Measurements from ENCODE around the gene PREX1. TPM values are rescaled to one million over a fixed set of nuclear protein-coding genes. Genes with fewer than 3 reads are reported as not detected.

The PREX1 gene, protein sequence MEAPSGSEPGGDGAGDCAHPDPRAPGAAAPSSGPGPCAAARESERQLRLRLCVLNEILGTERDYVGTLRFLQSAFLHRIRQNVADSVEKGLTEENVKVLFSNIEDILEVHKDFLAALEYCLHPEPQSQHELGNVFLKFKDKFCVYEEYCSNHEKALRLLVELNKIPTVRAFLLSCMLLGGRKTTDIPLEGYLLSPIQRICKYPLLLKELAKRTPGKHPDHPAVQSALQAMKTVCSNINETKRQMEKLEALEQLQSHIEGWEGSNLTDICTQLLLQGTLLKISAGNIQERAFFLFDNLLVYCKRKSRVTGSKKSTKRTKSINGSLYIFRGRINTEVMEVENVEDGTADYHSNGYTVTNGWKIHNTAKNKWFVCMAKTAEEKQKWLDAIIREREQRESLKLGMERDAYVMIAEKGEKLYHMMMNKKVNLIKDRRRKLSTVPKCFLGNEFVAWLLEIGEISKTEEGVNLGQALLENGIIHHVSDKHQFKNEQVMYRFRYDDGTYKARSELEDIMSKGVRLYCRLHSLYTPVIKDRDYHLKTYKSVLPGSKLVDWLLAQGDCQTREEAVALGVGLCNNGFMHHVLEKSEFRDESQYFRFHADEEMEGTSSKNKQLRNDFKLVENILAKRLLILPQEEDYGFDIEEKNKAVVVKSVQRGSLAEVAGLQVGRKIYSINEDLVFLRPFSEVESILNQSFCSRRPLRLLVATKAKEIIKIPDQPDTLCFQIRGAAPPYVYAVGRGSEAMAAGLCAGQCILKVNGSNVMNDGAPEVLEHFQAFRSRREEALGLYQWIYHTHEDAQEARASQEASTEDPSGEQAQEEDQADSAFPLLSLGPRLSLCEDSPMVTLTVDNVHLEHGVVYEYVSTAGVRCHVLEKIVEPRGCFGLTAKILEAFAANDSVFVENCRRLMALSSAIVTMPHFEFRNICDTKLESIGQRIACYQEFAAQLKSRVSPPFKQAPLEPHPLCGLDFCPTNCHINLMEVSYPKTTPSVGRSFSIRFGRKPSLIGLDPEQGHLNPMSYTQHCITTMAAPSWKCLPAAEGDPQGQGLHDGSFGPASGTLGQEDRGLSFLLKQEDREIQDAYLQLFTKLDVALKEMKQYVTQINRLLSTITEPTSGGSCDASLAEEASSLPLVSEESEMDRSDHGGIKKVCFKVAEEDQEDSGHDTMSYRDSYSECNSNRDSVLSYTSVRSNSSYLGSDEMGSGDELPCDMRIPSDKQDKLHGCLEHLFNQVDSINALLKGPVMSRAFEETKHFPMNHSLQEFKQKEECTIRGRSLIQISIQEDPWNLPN (N-terminal part only)
- 75.0 and 102 TPM in 2 replicates for total RNA-seq

DNA sequence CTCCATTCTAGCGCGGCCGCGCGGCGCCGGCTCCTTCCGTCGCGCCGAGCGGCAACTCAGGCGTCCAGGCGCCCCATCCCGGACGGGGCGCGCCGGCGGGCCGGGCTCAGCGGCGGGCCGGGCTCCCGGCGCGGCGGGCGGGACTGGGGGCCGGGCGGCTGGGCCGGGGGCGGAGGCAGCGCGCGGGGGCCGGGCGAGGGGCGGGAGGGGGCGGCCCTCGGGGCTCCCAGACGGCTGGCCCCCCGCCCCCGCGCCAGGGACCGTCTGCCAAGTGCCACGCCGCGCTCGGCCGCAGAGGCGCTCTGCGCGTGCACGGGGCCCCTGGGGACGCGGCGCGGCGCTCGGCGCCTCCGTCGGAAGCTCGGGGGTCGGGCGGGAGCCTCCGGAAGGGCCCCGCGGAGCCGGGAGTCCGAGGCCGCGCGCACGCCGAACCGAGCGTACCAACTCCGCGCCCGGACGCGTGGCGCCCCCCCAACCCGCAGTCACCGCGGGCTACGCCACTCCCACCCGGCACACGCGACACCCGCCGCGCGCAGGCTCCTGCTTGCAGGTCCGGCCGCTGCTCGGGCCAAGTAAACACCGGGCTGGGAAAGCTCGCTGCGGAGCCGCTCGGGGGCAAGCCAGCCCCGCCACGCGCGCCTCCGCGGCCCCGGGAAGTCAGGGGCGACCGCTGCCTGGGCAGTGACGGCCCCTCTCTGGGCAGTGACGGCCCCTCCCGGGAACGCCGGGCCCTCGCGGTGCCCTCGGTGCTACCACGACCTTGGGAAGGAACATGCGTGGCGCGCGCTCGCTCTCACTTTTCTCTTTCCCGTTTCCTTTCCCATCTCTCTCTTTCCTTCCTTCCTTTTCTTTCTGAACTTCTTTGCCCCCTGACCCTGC lies at the start of gene PREX1:
Gene PREX1 (minus strand): TSS at position 145 of the 879 bp plus-strand sequence. CDS start 139 bp downstream, at position 6.

Other genes starting within 250 kb of the PREX1 start
- 48.5 and 50.1 TPM in 2 replicates for gene ARFGEF2, start 93.7 kb upstream of the PREX1 start, total RNA-seq
- gene CSE1L, start 218.3 kb upstream of the PREX1 start, total RNA-seq: 64.0 and 77.5 TPM in 2 replicates

All from aortic smooth muscle cell (primary cell).